GM23338 (cell line): Measurements from ENCODE around the gene CLDN1.

Experiments
- CREB1 ChIP-seq: fragments of 250-450 bp; sonication (Bioruptor Pico); IDR thresholded peaks from 2 replicates; pipeline ENCODE4 v1.5.0; 2020; ENCODE audit warnings: low read depth, mild to moderate bottlenecking, moderate library complexity
- EZH2 ChIP-seq: fragments of 200-600 bp; sonication (generic); IDR thresholded peaks from one replicate; pipeline ENCODE4 v1.8.0; 2017; ENCODE audit warnings: antibody characterized with exemption, mild to moderate bottlenecking, low read depth; ENCODE audit not compliant: unreplicated experiment
- EZH2phosphoT487 ChIP-seq: fragments of 200-600 bp; sonication (generic); IDR thresholded peaks from one replicate; pipeline ENCODE4 v1.8.1; 2018; ENCODE audit warnings: antibody characterized with exemption; ENCODE audit not compliant: unreplicated experiment
- JUNB ChIP-seq: IDR thresholded peaks from one replicate; pipeline ENCODE4 v1.6.1; 2016; ENCODE audit warnings: antibody characterized with exemption; ENCODE audit not compliant: unreplicated experiment
- NANOG ChIP-seq: IDR thresholded peaks from 2 replicates; pipeline ENCODE4 v1.6.1; 2016; ENCODE audit warnings: antibody characterized with exemption, borderline replicate concordance
- POLR2AphosphoS5 ChIP-seq: IDR thresholded peaks from 2 replicates; pipeline ENCODE4 v1.6.1; 2016; ENCODE audit warnings: antibody characterized with exemption, low read depth
- STAT1 ChIP-seq: IDR thresholded peaks from one replicate; pipeline ENCODE4 v1.6.1; 2016; ENCODE audit warnings: antibody characterized with exemption; ENCODE audit not compliant: unreplicated experiment
- ZNF114 ChIP-seq: fragments of 250-450 bp; sonication (Bioruptor Pico); IDR thresholded peaks from 2 replicates; pipeline ENCODE4 v1.5.0; 2020; ENCODE audit warnings: mild to moderate bottlenecking, moderate library complexity
- ZNF331 ChIP-seq: fragments of 250-450 bp; sonication (Bioruptor Pico); IDR thresholded peaks from 2 replicates; pipeline ENCODE4 v1.5.0; 2020; ENCODE audit warnings: low read depth, mild to moderate bottlenecking, moderate library complexity
- TF ChIP-seq, protein P1 (sequence below), 2 experiments: fragments of 200-600 bp in 1 of 2; sonication (generic) in 1 of 2; conservative IDR thresholded peaks; 2 replicates each; pipeline versions ENCODE4 v1.5.1 to v1.6.1; 2016 to 2017; ENCODE audit warnings: antibody characterized with exemption in 2 of 2, low read depth in 2 of 2, mild to moderate bottlenecking in 2 of 2, moderate library complexity in 1 of 2
- TF ChIP-seq, protein P2 (sequence below): IDR thresholded peaks from 2 replicates; pipeline ENCODE4 v1.6.1; 2016; ENCODE audit warnings: antibody characterized with exemption
- TF ChIP-seq, protein P3 (sequence below): IDR thresholded peaks from one replicate; pipeline ENCODE4 v1.6.1; 2018; ENCODE audit warnings: antibody characterized with exemption; ENCODE audit not compliant: unreplicated experiment
- TF ChIP-seq, protein P4 (sequence below): fragments of 250-450 bp; sonication (Bioruptor Pico); IDR thresholded peaks from 2 replicates; pipeline ENCODE4 v1.5.0; 2020; ENCODE audit warnings: mild to moderate bottlenecking, moderate library complexity

DNA sequence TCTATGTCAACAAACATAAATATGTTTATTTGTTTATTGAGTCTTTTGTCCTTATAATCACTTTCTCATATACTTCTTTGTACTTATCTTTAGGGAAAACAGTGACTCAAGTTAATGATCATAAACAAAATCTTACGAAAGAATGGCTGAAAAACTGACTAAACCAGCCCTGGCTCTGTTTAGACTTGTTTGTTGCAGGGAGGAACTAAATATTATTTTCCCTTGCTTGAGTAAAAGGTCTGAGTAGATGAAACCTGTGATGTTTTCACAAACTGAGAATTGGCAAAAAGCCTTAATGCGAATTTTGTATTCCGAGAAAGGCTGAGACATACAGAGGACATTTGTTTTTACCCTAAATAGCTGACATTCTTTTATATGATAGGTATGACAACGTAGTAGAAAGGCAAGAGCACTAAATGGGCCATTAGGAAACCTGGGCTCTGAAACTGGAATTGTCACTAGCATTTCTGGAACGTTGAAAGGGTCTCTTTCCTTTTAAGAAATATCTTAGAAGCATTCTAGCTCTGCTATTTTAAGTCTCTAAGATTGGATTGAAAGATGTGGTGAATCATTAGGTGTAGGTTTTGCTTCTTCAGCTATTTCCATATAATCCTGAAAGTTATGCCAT, 47.5 kb upstream of the CLDN1 start:
- TF ChIP-seq, protein P1, sequence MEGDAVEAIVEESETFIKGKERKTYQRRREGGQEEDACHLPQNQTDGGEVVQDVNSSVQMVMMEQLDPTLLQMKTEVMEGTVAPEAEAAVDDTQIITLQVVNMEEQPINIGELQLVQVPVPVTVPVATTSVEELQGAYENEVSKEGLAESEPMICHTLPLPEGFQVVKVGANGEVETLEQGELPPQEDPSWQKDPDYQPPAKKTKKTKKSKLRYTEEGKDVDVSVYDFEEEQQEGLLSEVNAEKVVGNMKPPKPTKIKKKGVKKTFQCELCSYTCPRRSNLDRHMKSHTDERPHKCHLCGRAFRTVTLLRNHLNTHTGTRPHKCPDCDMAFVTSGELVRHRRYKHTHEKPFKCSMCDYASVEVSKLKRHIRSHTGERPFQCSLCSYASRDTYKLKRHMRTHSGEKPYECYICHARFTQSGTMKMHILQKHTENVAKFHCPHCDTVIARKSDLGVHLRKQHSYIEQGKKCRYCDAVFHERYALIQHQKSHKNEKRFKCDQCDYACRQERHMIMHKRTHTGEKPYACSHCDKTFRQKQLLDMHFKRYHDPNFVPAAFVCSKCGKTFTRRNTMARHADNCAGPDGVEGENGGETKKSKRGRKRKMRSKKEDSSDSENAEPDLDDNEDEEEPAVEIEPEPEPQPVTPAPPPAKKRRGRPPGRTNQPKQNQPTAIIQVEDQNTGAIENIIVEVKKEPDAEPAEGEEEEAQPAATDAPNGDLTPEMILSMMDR (conservative IDR thresholded peaks at IDR 0.05; ENCODE audit: low read depth in 2 of 2) = no peak
- TF ChIP-seq, protein P2, sequence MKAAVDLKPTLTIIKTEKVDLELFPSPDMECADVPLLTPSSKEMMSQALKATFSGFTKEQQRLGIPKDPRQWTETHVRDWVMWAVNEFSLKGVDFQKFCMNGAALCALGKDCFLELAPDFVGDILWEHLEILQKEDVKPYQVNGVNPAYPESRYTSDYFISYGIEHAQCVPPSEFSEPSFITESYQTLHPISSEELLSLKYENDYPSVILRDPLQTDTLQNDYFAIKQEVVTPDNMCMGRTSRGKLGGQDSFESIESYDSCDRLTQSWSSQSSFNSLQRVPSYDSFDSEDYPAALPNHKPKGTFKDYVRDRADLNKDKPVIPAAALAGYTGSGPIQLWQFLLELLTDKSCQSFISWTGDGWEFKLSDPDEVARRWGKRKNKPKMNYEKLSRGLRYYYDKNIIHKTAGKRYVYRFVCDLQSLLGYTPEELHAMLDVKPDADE = no peak
- TF ChIP-seq EZH2phosphoT487 (no peak), POLR2AphosphoS5 (no peak), JUNB (no peak), EZH2 (no peak), CREB1 (no peak), STAT1 (no peak), ZNF331 (CRISPR knock-in tag) (no peak), NANOG (no peak), ZNF114 (CRISPR knock-in tag) (no peak)
- TF ChIP-seq, protein P3, sequence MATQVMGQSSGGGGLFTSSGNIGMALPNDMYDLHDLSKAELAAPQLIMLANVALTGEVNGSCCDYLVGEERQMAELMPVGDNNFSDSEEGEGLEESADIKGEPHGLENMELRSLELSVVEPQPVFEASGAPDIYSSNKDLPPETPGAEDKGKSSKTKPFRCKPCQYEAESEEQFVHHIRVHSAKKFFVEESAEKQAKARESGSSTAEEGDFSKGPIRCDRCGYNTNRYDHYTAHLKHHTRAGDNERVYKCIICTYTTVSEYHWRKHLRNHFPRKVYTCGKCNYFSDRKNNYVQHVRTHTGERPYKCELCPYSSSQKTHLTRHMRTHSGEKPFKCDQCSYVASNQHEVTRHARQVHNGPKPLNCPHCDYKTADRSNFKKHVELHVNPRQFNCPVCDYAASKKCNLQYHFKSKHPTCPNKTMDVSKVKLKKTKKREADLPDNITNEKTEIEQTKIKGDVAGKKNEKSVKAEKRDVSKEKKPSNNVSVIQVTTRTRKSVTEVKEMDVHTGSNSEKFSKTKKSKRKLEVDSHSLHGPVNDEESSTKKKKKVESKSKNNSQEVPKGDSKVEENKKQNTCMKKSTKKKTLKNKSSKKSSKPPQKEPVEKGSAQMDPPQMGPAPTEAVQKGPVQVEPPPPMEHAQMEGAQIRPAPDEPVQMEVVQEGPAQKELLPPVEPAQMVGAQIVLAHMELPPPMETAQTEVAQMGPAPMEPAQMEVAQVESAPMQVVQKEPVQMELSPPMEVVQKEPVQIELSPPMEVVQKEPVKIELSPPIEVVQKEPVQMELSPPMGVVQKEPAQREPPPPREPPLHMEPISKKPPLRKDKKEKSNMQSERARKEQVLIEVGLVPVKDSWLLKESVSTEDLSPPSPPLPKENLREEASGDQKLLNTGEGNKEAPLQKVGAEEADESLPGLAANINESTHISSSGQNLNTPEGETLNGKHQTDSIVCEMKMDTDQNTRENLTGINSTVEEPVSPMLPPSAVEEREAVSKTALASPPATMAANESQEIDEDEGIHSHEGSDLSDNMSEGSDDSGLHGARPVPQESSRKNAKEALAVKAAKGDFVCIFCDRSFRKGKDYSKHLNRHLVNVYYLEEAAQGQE = no peak
- TF ChIP-seq, protein P4, sequence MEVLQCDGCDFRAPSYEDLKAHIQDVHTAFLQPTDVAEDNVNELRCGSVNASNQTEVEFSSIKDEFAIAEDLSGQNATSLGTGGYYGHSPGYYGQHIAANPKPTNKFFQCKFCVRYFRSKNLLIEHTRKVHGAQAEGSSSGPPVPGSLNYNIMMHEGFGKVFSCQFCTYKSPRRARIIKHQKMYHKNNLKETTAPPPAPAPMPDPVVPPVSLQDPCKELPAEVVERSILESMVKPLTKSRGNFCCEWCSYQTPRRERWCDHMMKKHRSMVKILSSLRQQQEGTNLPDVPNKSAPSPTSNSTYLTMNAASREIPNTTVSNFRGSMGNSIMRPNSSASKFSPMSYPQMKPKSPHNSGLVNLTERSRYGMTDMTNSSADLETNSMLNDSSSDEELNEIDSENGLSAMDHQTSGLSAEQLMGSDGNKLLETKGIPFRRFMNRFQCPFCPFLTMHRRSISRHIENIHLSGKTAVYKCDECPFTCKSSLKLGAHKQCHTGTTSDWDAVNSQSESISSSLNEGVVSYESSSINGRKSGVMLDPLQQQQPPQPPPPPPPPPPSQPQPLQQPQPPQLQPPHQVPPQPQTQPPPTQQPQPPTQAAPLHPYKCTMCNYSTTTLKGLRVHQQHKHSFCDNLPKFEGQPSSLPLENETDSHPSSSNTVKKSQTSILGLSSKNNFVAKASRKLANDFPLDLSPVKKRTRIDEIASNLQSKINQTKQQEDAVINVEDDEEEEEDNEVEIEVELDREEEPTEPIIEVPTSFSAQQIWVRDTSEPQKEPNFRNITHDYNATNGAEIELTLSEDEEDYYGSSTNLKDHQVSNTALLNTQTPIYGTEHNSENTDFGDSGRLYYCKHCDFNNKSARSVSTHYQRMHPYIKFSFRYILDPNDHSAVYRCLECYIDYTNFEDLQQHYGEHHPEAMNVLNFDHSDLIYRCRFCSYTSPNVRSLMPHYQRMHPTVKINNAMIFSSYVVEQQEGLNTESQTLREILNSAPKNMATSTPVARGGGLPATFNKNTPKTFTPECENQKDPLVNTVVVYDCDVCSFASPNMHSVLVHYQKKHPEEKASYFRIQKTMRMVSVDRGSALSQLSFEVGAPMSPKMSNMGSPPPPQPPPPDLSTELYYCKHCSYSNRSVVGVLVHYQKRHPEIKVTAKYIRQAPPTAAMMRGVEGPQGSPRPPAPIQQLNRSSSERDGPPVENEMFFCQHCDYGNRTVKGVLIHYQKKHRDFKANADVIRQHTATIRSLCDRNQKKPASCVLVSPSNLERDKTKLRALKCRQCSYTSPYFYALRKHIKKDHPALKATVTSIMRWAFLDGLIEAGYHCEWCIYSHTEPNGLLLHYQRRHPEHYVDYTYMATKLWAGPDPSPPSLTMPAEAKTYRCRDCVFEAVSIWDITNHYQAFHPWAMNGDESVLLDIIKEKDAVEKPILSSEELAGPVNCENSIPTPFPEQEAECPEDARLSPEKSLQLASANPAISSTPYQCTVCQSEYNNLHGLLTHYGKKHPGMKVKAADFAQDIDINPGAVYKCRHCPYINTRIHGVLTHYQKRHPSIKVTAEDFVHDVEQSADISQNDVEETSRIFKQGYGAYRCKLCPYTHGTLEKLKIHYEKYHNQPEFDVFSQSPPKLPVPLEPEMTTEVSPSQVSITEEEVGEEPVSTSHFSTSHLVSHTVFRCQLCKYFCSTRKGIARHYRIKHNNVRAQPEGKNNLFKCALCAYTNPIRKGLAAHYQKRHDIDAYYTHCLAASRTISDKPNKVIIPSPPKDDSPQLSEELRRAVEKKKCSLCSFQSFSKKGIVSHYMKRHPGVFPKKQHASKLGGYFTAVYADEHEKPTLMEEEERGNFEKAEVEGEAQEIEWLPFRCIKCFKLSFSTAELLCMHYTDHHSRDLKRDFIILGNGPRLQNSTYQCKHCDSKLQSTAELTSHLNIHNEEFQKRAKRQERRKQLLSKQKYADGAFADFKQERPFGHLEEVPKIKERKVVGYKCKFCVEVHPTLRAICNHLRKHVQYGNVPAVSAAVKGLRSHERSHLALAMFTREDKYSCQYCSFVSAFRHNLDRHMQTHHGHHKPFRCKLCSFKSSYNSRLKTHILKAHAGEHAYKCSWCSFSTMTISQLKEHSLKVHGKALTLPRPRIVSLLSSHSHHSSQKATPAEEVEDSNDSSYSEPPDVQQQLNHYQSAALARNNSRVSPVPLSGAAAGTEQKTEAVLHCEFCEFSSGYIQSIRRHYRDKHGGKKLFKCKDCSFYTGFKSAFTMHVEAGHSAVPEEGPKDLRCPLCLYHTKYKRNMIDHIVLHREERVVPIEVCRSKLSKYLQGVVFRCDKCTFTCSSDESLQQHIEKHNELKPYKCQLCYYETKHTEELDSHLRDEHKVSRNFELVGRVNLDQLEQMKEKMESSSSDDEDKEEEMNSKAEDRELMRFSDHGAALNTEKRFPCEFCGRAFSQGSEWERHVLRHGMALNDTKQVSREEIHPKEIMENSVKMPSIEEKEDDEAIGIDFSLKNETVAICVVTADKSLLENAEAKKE (CRISPR knock-in tag) = no peak
